HepG2 (cell line): ENCODE measurements around the gene GCLM. TPM values are rescaled to one million over a fixed set of nuclear protein-coding genes. Genes with fewer than 3 reads are reported as not detected.

Experiments
- CSRNP2 ChIP-seq: sonication (generic); formaldehyde crosslinking; conservative IDR thresholded peaks from 2 replicates; pipeline ENCODE4 v1.8.0; 2022; ENCODE audit warnings: low read depth, missing genetic modification reagents
- GMEB1 ChIP-seq: sonication (generic); formaldehyde crosslinking; IDR thresholded peaks from 2 replicates; pipeline ENCODE4 v1.5.1; 2020; ENCODE audit warnings: missing genetic modification reagents, mild to moderate bottlenecking, borderline replicate concordance
- HMG20B ChIP-seq: conservative IDR thresholded peaks from 2 replicates; pipeline ENCODE4 v1.6.1; 2016; ENCODE audit warnings: missing genetic modification reagents, missing compliant biosample characterization
- HOXA3 ChIP-seq: sonication (generic); formaldehyde crosslinking; IDR thresholded peaks from 2 replicates; pipeline ENCODE4 v1.5.0; 2020; ENCODE audit warnings: missing genetic modification reagents
- KAT8 ChIP-seq: IDR thresholded peaks from 2 replicates; pipeline ENCODE4 v1.6.1; 2016; ENCODE audit warnings: missing genetic modification reagents, missing compliant biosample characterization
- MED13 ChIP-seq: sonication (generic); formaldehyde crosslinking; IDR thresholded peaks from 2 replicates; pipeline ENCODE4 v1.5.0; 2020; ENCODE audit warnings: missing genetic modification reagents
- PATZ1 ChIP-seq: sonication (generic); formaldehyde crosslinking; IDR thresholded peaks from 2 replicates; pipeline ENCODE4 v1.4.0; 2020; ENCODE audit warnings: missing genetic modification reagents
- RORA ChIP-seq: sonication (generic); formaldehyde crosslinking; IDR thresholded peaks from 2 replicates; pipeline ENCODE4 v1.5.0; 2020; ENCODE audit warnings: mild to moderate bottlenecking, missing genetic modification reagents, moderate library complexity
- SOX13 ChIP-seq, 3 experiments: fragments of 450-650 bp in 1 of 3; sonication (generic) in 1 of 3; formaldehyde crosslinking in 1 of 3; IDR thresholded peaks in 2 of 3; conservative IDR thresholded peaks in 1 of 3; 2 replicates each; pipeline versions ENCODE4 v1.5.0 to v1.6.1; 2016 to 2020; ENCODE audit warnings: antibody characterized with exemption in 1 of 3, mild to moderate bottlenecking in 1 of 3, missing compliant biosample characterization in 1 of 3, missing genetic modification reagents in 1 of 3, moderate library complexity in 1 of 3
- SRSF4 ChIP-seq: fragments of 200-400 bp; formaldehyde crosslinking; IDR thresholded peaks from one replicate; pipeline ENCODE4 v1.6.1; 2018; ENCODE audit warnings: mild to moderate bottlenecking, low read depth, low read length, moderate library complexity; ENCODE audit not compliant: poor library complexity, severe bottlenecking
- TMF1 ChIP-seq: sonication (generic); formaldehyde crosslinking; IDR thresholded peaks from 2 replicates; pipeline ENCODE4 v1.8.1; 2022; ENCODE audit warnings: low read depth, missing genetic modification reagents
- ZBTB7B ChIP-seq: sonication (generic); formaldehyde crosslinking; IDR thresholded peaks from 2 replicates; pipeline ENCODE4 v1.4.0; 2020; ENCODE audit warnings: missing genetic modification reagents
- ZNF883 ChIP-seq: sonication (generic); formaldehyde crosslinking; IDR thresholded peaks from 2 replicates; pipeline ENCODE4 v1.5.1; 2020; ENCODE audit warnings: mild to moderate bottlenecking, missing genetic modification reagents; ENCODE audit errors: not compliant biosample characterization
- polyA plus RNA-seq, 8 experiments: library from polyadenylated mRNA; depleted of rRNA in 3 of 8; stranded (reverse) in 7 of 8; unstranded in 1 of 8; fragments of >200 nt; fragmentation: Illumina TruSeq in 4 of 8; extraction: Trizol in 4 of 8; gene quantifications; 2 replicates each; pipeline versions ENCODE4 v1.2.1 to v1.2.3, GENCODE V29; 2011 to 2016; ENCODE audit warnings: low read depth in 4 of 8, missing spikeins in 1 of 8, mixed read lengths in 1 of 8; ENCODE audit not compliant: insufficient read depth in 1 of 8
- total RNA-seq, 5 experiments: library from RNA; depleted of rRNA; stranded (reverse); fragments of >200 nt; fragmentation: Illumina TruSeq; extraction: Trizol; gene quantifications; 2 replicates each; pipeline ENCODE4 v1.2.3, GENCODE V29; 2016; ENCODE audit warnings: low read depth in 1 of 5
- TF ChIP-seq, protein P1 (sequence below): IDR thresholded peaks from 2 replicates; pipeline ENCODE4 v1.6.1; 2016; ENCODE audit warnings: missing compliant biosample characterization, missing genetic modification reagents, borderline replicate concordance
- TF ChIP-seq, protein P2 (sequence below): sonication (generic); formaldehyde crosslinking; IDR thresholded peaks from 2 replicates; pipeline ENCODE4 v1.5.1; 2020; ENCODE audit warnings: mild to moderate bottlenecking, missing genetic modification reagents, moderate library complexity

The GCLM gene
- total and polyA plus RNA-seq, 2 of the 13 experiments (the other 11 are each of a cell fraction or from before 2014, with no cell fraction given) = 8.7 to 29.9 TPM

GRCh38 chr1:93846992-93847810 is 62.0 kb downstream of the GCLM start (continued):
- TF ChIP-seq GMEB1 (peak; percentile 25; the same call in 1 of the 2 replicates), ZNF883 (CRISPR knock-in tag) (no peak), SRSF4 (no peak), HMG20B (CRISPR knock-in tag) (no peak), KAT8 (CRISPR knock-in tag) (peak; percentile 54; the same call in 1 of the 2 replicates), SOX13 (IDR thresholded peaks at IDR 0.05) (no peak), SOX13 (CRISPR knock-in tag; conservative IDR thresholded peaks at IDR 0.05 in 1 of 2, IDR thresholded peaks at IDR 0.05 in 1 of 2) (peak in 1 of 2 experiments; percentile 36; a peak in 2 of 4 replicates), MED13 (CRISPR knock-in tag) (0 out of 2 replicates have a peak, but pooled peaks have one; percentile 6), ZBTB7B (peak; percentile 90), HOXA3 (CRISPR knock-in tag) (peak; percentile 70), CSRNP2 (CRISPR knock-in tag) (no peak), PATZ1 (CRISPR knock-in tag) (no peak; the same call in 1 of the 2 replicates), RORA (CRISPR knock-in tag) (no peak), TMF1 (CRISPR knock-in tag) (peak; percentile 11; the same call in 1 of the 2 replicates)
- TF ChIP-seq, protein P1, sequence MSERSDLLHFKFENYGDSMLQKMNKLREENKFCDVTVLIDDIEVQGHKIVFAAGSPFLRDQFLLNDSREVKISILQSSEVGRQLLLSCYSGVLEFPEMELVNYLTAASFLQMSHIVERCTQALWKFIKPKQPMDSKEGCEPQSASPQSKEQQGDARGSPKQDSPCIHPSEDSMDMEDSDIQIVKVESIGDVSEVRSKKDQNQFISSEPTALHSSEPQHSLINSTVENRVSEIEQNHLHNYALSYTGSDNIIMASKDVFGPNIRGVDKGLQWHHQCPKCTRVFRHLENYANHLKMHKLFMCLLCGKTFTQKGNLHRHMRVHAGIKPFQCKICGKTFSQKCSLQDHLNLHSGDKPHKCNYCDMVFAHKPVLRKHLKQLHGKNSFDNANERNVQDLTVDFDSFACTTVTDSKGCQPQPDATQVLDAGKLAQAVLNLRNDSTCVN (CRISPR knock-in tag) = 0 out of 2 replicates have a peak, but pooled peaks have one; percentile 47
- TF ChIP-seq, protein P2, sequence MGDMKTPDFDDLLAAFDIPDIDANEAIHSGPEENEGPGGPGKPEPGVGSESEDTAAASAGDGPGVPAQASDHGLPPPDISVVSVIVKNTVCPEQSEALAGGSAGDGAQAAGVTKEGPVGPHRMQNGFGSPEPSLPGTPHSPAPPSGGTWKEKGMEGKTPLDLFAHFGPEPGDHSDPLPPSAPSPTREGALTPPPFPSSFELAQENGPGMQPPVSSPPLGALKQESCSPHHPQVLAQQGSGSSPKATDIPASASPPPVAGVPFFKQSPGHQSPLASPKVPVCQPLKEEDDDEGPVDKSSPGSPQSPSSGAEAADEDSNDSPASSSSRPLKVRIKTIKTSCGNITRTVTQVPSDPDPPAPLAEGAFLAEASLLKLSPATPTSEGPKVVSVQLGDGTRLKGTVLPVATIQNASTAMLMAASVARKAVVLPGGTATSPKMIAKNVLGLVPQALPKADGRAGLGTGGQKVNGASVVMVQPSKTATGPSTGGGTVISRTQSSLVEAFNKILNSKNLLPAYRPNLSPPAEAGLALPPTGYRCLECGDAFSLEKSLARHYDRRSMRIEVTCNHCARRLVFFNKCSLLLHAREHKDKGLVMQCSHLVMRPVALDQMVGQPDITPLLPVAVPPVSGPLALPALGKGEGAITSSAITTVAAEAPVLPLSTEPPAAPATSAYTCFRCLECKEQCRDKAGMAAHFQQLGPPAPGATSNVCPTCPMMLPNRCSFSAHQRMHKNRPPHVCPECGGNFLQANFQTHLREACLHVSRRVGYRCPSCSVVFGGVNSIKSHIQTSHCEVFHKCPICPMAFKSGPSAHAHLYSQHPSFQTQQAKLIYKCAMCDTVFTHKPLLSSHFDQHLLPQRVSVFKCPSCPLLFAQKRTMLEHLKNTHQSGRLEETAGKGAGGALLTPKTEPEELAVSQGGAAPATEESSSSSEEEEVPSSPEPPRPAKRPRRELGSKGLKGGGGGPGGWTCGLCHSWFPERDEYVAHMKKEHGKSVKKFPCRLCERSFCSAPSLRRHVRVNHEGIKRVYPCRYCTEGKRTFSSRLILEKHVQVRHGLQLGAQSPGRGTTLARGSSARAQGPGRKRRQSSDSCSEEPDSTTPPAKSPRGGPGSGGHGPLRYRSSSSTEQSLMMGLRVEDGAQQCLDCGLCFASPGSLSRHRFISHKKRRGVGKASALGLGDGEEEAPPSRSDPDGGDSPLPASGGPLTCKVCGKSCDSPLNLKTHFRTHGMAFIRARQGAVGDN (CRISPR knock-in tag) = peak; percentile 73
